GM06990 (cell line): ENCODE measurements around the gene GABRG3.

ENCODE experiments used
- DNase-seq: peaks from one replicate; pipeline ENCODE4 v3.0.0-alpha.2; 2011; ENCODE audit not compliant: insufficient read length; ENCODE audit errors: extremely low read depth
- H3K27me3 ChIP-seq: replicated peaks from 2 replicates; pipeline ENCODE4 v1.6.0; 2011; ENCODE audit warnings: low read length; ENCODE audit not compliant: control insufficient read depth, insufficient read depth
- H3K36me3 ChIP-seq: 2 replicates; pipeline ENCODE4 v1.5.1; 2011; ENCODE audit warnings: low read length; ENCODE audit not compliant: control insufficient read depth, insufficient read depth
- H3K4me3 ChIP-seq: replicated peaks from 2 replicates; pipeline ENCODE4 v1.5.1; 2011; ENCODE audit warnings: low read depth, mild to moderate bottlenecking, control low read depth, low read length
- TF ChIP-seq, protein P1 (sequence below): IDR thresholded peaks from 2 replicates; pipeline ENCODE4 v1.5.1; 2011; ENCODE audit warnings: low read length, control low read depth, mild to moderate bottlenecking, inconsistent platforms; ENCODE audit not compliant: insufficient read depth, poor library complexity, severe bottlenecking

The GABRG3 gene

DNA sequence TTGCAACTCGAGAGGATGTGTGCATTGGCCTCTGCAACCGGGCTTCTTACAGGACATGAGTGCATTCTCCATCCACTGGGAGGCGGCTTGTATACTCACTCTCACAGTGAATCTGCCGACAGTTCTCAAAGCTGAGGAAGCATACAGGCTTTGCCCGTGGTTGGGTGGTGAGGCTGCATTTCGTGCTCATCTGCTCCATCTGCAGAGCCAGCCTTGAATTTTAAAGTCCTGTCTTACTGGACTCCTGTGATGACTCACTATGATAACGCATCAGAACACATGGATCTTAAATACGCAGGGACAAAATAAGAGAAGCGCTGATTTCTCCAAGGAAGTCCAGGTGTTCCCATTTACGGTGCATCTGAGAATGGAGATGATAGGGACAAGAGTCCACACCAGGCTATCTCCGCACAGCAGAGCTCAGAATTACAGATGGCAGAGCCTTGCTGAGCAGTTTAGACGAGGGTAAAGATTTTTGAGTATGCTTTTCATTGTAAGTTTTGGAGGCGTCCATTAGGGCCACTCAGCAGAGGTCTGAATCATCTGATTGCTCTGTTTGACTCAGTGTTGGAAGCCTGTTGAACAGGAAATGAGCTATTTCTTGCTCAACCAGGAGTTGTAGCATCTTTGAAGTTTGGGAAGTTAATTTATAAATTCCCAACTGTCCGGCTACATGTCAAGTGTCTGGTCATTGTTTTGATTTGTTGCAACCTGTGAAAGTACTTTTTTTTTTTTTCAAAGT, 87.1 kb downstream of the GABRG3 start:
- TF ChIP-seq, protein P1, sequence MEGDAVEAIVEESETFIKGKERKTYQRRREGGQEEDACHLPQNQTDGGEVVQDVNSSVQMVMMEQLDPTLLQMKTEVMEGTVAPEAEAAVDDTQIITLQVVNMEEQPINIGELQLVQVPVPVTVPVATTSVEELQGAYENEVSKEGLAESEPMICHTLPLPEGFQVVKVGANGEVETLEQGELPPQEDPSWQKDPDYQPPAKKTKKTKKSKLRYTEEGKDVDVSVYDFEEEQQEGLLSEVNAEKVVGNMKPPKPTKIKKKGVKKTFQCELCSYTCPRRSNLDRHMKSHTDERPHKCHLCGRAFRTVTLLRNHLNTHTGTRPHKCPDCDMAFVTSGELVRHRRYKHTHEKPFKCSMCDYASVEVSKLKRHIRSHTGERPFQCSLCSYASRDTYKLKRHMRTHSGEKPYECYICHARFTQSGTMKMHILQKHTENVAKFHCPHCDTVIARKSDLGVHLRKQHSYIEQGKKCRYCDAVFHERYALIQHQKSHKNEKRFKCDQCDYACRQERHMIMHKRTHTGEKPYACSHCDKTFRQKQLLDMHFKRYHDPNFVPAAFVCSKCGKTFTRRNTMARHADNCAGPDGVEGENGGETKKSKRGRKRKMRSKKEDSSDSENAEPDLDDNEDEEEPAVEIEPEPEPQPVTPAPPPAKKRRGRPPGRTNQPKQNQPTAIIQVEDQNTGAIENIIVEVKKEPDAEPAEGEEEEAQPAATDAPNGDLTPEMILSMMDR, result no peak
- H3K27me3 ChIP-seq, result no peaks in the 10 kb centered on the region
- no peak for DNase-seq
- no peaks in the 10 kb centered on the region for H3K36me3 ChIP-seq
- no peak overlapping the region for H3K4me3 ChIP-seq

DNA sequence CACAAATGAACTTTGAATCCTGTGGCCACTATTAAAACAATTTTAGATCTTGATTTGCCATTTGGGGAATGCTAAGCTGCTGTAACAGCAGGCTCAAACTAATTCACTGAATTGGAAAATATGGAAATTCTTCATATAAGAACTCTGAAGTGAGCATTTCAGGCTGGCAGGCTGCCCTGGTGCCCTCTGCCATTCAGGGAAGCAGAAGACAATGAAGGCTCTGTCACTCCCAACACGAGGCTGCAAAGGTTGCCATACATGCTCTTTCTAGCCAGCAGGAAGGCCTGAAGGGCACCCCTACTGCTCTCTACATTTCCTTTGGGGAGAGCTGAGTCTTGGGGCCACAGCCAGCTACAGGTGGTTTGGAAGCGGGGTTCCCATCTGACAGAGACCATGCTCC, 88.0 kb downstream of the GABRG3 start:
- H3K36me3 ChIP-seq, result no peaks in the 10 kb centered on the region
- H3K27me3 ChIP-seq, result no peaks in the 10 kb centered on the region
- TF ChIP-seq, protein P1, result no peak
- no peak overlapping the region for H3K4me3 ChIP-seq
- DNase-seq, result no peak

DNA sequence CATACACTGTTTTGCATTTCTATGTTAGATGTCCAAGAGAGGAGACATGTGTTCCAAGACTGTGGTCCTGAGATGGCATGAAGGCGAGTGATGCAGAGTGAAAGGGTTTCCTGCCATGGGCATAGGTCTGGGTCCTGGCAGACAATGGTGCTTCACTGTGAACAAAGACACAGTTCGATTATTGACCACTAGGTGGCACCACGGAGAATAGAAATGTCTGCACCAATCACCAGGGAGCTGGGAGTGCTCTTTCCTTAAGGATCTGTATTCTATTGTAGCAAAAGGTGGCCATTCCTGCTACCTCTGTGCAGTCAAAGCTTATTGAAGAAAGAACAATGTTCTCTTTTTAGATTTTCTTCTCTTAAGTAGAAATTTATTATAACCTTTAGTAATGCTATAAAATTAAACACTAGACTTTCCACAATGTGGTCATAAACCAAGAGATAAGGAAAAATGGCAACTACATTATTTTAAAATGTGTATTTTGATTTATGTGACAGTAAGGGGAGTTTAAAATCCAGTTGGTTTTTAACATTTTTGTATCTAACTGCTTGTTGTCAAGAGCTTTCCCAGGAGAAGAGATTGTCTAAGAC, 88.7 kb downstream of the GABRG3 start:
- DNase-seq, result no peak
- no peaks in the 10 kb centered on the region for H3K27me3 ChIP-seq
- no peaks in the 10 kb centered on the region for H3K36me3 ChIP-seq
- H3K4me3 ChIP-seq, result no peak overlapping the region
- TF ChIP-seq, protein P1, result peak; percentile 42

DNA sequence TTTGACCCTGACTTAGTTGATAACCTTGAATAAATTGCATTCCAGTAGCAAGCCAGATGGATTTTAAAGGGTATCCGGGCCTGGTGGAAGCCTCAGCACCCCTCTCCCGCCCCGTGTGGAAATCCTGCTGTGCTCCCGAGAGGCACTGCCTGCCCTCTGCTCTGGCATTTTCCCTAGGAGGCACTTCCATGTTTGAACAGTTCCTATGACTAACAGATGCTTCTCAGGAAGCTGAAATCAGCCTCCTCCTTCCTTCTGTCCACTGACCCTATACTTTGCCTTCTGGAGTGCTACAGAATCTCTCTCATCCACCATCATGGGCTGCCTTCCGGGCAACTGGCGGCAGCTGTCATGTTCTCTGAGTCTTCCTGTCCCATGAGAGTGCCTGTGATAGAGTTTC, 90.8 kb downstream of the GABRG3 start:
- no peak for DNase-seq
- Histone ChIP-seq H3K36me3 (no peaks in the 10 kb centered on the region), H3K27me3 (no peaks in the 10 kb centered on the region), H3K4me3 (no peak overlapping the region)
- TF ChIP-seq, protein P1, result no peak

DNA sequence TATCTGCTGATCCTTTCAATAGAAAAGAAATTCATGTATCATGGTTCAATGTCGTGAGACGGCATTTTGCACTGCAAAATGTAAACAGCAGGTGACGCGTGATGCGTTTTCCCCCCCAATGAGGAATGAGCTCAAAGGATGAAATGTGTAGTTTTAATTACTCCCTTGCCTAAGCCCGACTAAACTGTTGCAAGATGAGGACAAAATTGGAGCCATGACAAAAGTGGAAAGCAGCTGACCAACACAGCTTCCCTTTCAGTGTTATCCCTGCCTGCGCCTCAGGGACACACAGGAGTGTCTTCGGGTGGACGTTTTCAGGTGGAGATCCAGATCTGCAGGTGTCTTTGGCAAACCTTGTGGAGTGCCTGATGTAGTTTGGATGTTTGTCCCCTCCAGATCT, 92.0 kb downstream of the GABRG3 start:
- Histone ChIP-seq H3K4me3 (no peak overlapping the region), H3K27me3 (no peaks in the 10 kb centered on the region), H3K36me3 (no peaks in the 10 kb centered on the region)
- no peak for DNase-seq
- TF ChIP-seq, protein P1, result no peak
